ENCODE results near the gene DMAC2L.
"Not testable (repeated sequence)": the region's sequence is repeated elsewhere in the genome, so short reads cannot be mapped to it uniquely, and the experiment has no call there.

Gene DMAC2L

GRCh38 chr14:50311972-50312733 lies at the start of gene DMAC2L, which contains the start of gene L2HGDH:
TSS of gene DMAC2L (plus strand) at chr14:50312324. CDS start at chr14:50321488, 9,164 bp downstream.
TSS of gene L2HGDH (minus strand) at chr14:50312229. CDS start at chr14:50312150, 79 bp downstream.
- peak; percentile 68 for DNase-seq (ENCODE audit: low read depth)
- H3K4me3 ChIP-seq (ENCODE audit: low read depth, low read length): peak within 1 kb of the TSS; percentile 77

GRCh38 chr14:50262865-50263264 lies 49.3 kb upstream of the DMAC2L start:
- H3K4me3 ChIP-seq (ENCODE audit: low read depth, low read length): no peak overlapping the region
- DNase-seq (ENCODE audit: low read depth): no peak

- DNase-seq (ENCODE audit: low read depth): no peak
- no peak overlapping the region for H3K4me3 ChIP-seq (ENCODE audit: low read depth, low read length)
Measured at GRCh38 chr14:50263321-50263720, 48.8 kb upstream of the DMAC2L start.

GRCh38 chr14:50265029-50265428 lies 47.1 kb upstream of the DMAC2L start:
- no peak for DNase-seq (ENCODE audit: low read depth)
- no peak overlapping the region for H3K4me3 ChIP-seq (ENCODE audit: low read depth, low read length)

GRCh38 chr14:50270932-50271331 lies 41.2 kb upstream of the DMAC2L start:
- no peak for DNase-seq (ENCODE audit: low read depth)

GRCh38 chr14:50272498-50272897 lies 39.6 kb upstream of the DMAC2L start:
- no peak for DNase-seq (ENCODE audit: low read depth)
- no peak overlapping the region for H3K4me3 ChIP-seq (ENCODE audit: low read depth, low read length)

More at GRCh38 chr14:50270932-50271331, 41.2 kb upstream of the DMAC2L start:
- no peak overlapping the region for H3K4me3 ChIP-seq (ENCODE audit: low read depth, low read length)

- no peak for DNase-seq (ENCODE audit: low read depth)
- no peak overlapping the region for H3K4me3 ChIP-seq (ENCODE audit: low read depth, low read length)
Measured at GRCh38 chr14:50285861-50286260, 26.3 kb upstream of the DMAC2L start.

- H3K4me3 ChIP-seq (ENCODE audit: low read depth, low read length): no peak overlapping the region
- DNase-seq (ENCODE audit: low read depth): no peak
Measured at GRCh38 chr14:50288146-50288545, 24.0 kb upstream of the DMAC2L start.

GRCh38 chr14:50290306-50290705 lies 21.8 kb upstream of the DMAC2L start:
- H3K4me3 ChIP-seq (ENCODE audit: low read depth, low read length): no peak overlapping the region
- no peak for DNase-seq (ENCODE audit: low read depth)

- no peak for DNase-seq (ENCODE audit: low read depth)
- no peak overlapping the region for H3K4me3 ChIP-seq (ENCODE audit: low read depth, low read length)
Measured at GRCh38 chr14:50299585-50299984, 12.5 kb upstream of the DMAC2L start.

- no peak overlapping the region for H3K4me3 ChIP-seq (ENCODE audit: low read depth, low read length)
- DNase-seq (ENCODE audit: low read depth): no peak
Measured at GRCh38 chr14:50301914-50302313, 10.2 kb upstream of the DMAC2L start.

- DNase-seq (ENCODE audit: low read depth): no peak
- no peak overlapping the region for H3K4me3 ChIP-seq (ENCODE audit: low read depth, low read length)
Measured at GRCh38 chr14:50303744-50304471, 8.2 kb upstream of the DMAC2L start.

GRCh38 chr14:50308363-50308915 lies 3.7 kb upstream of the DMAC2L start:
- H3K4me3 ChIP-seq (ENCODE audit: low read depth, low read length): no peak overlapping the region
- no peak for DNase-seq (ENCODE audit: low read depth)

GRCh38 chr14:50310445-50310844 lies 1.7 kb upstream of the DMAC2L start:
- no peak overlapping the region for H3K4me3 ChIP-seq (ENCODE audit: low read depth, low read length)
- DNase-seq (ENCODE audit: low read depth): no peak

- H3K4me3 ChIP-seq (ENCODE audit: low read depth, low read length): peak overlapping the region; percentile 77
- DNase-seq (ENCODE audit: low read depth): no peak
Measured at GRCh38 chr14:50311337-50311971, 670 bp upstream of the DMAC2L start.

- peak overlapping the region; percentile 77 for H3K4me3 ChIP-seq (ENCODE audit: low read depth, low read length)
- no peak for DNase-seq (ENCODE audit: low read depth)
Measured at GRCh38 chr14:50312734-50313054, 570 bp downstream of the DMAC2L start.

- not testable (repeated sequence) for DNase-seq (ENCODE audit: low read depth); H3K4me3 ChIP-seq (ENCODE audit: low read depth, low read length)
Measured at GRCh38 chr14:50314098-50314497, 2.0 kb downstream of the DMAC2L start.

- no peak overlapping the region for H3K4me3 ChIP-seq (ENCODE audit: low read depth, low read length)
- DNase-seq (ENCODE audit: low read depth): no peak
Measured at GRCh38 chr14:50318031-50318626, 6.0 kb downstream of the DMAC2L start.

GRCh38 chr14:50319293-50319692 lies 7.2 kb downstream of the DMAC2L start:
- DNase-seq (ENCODE audit: low read depth): no peak
- no peak overlapping the region for H3K4me3 ChIP-seq (ENCODE audit: low read depth, low read length)

GRCh38 chr14:50319721-50320120 lies 7.6 kb downstream of the DMAC2L start:
- no peak overlapping the region for H3K4me3 ChIP-seq (ENCODE audit: low read depth, low read length)
- no peak for DNase-seq (ENCODE audit: low read depth)

All from skeletal muscle cell (primary cell).